Parathyroid adenoma (tissue), 2 donors: Measurements from ENCODE around the gene RNASEH2A.
"Not testable (repeated sequence)": the region's sequence is repeated elsewhere in the genome, so short reads cannot be mapped to it uniquely, and the experiment has no call there.

Experiments
- H2AFZ ChIP-seq: fragments of 300-600 bp; sonication (generic); one replicate; pipeline ENCODE4 v1.7.0; 2017; ENCODE audit warnings: antibody characterized with exemption, mild to moderate bottlenecking
- H3K27ac ChIP-seq: fragments of 300-600 bp; sonication (generic); one replicate; pipeline ENCODE4 v1.7.0; 2017
- H3K27me3 ChIP-seq: fragments of 300-600 bp; sonication (generic); one replicate; pipeline ENCODE4 v1.7.0; 2017; ENCODE audit warnings: low read length; ENCODE audit not compliant: control insufficient read depth, insufficient read depth
- H3K36me3 ChIP-seq: fragments of 300-600 bp; sonication (generic); one replicate; pipeline ENCODE4 v1.7.0; 2017; ENCODE audit warnings: low read length; ENCODE audit not compliant: control insufficient read depth, insufficient read depth
- H3K4me1 ChIP-seq: fragments of 300-600 bp; sonication (generic); one replicate; pipeline ENCODE4 v1.7.0; 2017; ENCODE audit warnings: control low read depth
- H3K4me2 ChIP-seq: fragments of 300-600 bp; sonication (generic); one replicate; pipeline ENCODE4 v1.7.0; 2017; ENCODE audit warnings: low read length
- H3K4me3 ChIP-seq: fragments of 300-600 bp; sonication (generic); one replicate; pipeline ENCODE4 v1.7.0; 2017; ENCODE audit warnings: low read depth, low read length
- H3K79me2 ChIP-seq: fragments of 300-600 bp; sonication (generic); one replicate; pipeline ENCODE4 v1.7.0; 2017; ENCODE audit warnings: control low read depth
- H3K9ac ChIP-seq: fragments of 300-600 bp; sonication (generic); one replicate; pipeline ENCODE4 v1.7.0; 2017; ENCODE audit warnings: mild to moderate bottlenecking
- H3K9me3 ChIP-seq: fragments of 300-600 bp; sonication (generic); one replicate; pipeline ENCODE4 v1.7.0; 2017; ENCODE audit warnings: low read length; ENCODE audit not compliant: control insufficient read depth
- CTCF ChIP-seq: fragments of 300-600 bp; sonication (generic); IDR thresholded peaks from one replicate; pipeline ENCODE4 v1.7.0; 2017; ENCODE audit warnings: antibody characterized with exemption, mild to moderate bottlenecking
- donor health status: primary hyperparathyroidism.

RNASEH2A gene

GRCh38 chr19:12794971-12795381 lies 11.4 kb upstream of the RNASEH2A start:
- peaks cover 27% of the 10 kb centered on the region for H3K4me1 ChIP-seq
- H3K79me2 ChIP-seq = peaks cover 8% of the 10 kb centered on the region
- no peaks in the 10 kb centered on the region for H3K9me3 ChIP-seq
- H3K4me3 ChIP-seq = no peak overlapping the region
- no peak overlapping the region for H3K9ac ChIP-seq
- no peak overlapping the region for H3K27ac ChIP-seq
- no peaks in the 10 kb centered on the region for H3K27me3 ChIP-seq
- no peak overlapping the region for H3K4me2 ChIP-seq
- H3K36me3 ChIP-seq = no peaks in the 10 kb centered on the region
- TF ChIP-seq CTCF = no peak
- H2AFZ ChIP-seq = no peak overlapping the region

GRCh38 chr19:12796146-12797071 lies 10.0 kb upstream of the RNASEH2A start:
- Histone ChIP-seq H3K79me2 (peaks cover 19% of the 10 kb centered on the region), H3K36me3 (no peaks in the 10 kb centered on the region), H3K27me3 (no peaks in the 10 kb centered on the region), H3K27ac (no peak overlapping the region), H3K9me3 (no peaks in the 10 kb centered on the region), H2AFZ (no peak overlapping the region), H3K9ac (no peak overlapping the region), H3K4me3 (no peak overlapping the region), H3K4me1 (peaks cover 24% of the 10 kb centered on the region), H3K4me2 (peak overlapping the region; percentile 30)
- TF ChIP-seq CTCF = peak; percentile 92

GRCh38 chr19:12797141-12797587 lies 9.2 kb upstream of the RNASEH2A start:
- H3K4me3 ChIP-seq = no peak overlapping the region

GRCh38 chr19:12797607-12798006 lies 8.8 kb upstream of the RNASEH2A start:
- H3K9me3 ChIP-seq, H3K9ac ChIP-seq, H3K27me3 ChIP-seq, H2AFZ ChIP-seq, H3K27ac ChIP-seq, H3K4me3 ChIP-seq, H3K4me2 ChIP-seq, H3K36me3 ChIP-seq: not testable (repeated sequence)
- Histone ChIP-seq H3K4me1 (peaks cover 30% of the 10 kb centered on the region), H3K79me2 (peaks cover 20% of the 10 kb centered on the region)

More at GRCh38 chr19:12797141-12797587, 9.2 kb upstream of the RNASEH2A start:
- H3K27ac ChIP-seq = no peak overlapping the region
- H3K79me2 ChIP-seq = peaks cover 20% of the 10 kb centered on the region
- H3K9ac ChIP-seq = no peak overlapping the region
- H3K4me1 ChIP-seq = peaks cover 25% of the 10 kb centered on the region
- H3K36me3 ChIP-seq = no peaks in the 10 kb centered on the region
- H3K9me3 ChIP-seq = no peaks in the 10 kb centered on the region
- H3K27me3 ChIP-seq = no peaks in the 10 kb centered on the region
- no peak overlapping the region for H3K4me2 ChIP-seq
- TF ChIP-seq CTCF = no peak
- H2AFZ ChIP-seq = no peak overlapping the region

GRCh38 chr19:12799742-12800465 lies 6.5 kb upstream of the RNASEH2A start:
- Histone ChIP-seq H3K27me3 (no peaks in the 10 kb centered on the region), H3K9me3 (no peaks in the 10 kb centered on the region), H3K4me3 (no peak overlapping the region), H3K27ac (no peak overlapping the region), H3K36me3 (no peaks in the 10 kb centered on the region), H2AFZ (no peak overlapping the region), H3K79me2 (peaks cover 16% of the 10 kb centered on the region), H3K9ac (no peak overlapping the region), H3K4me2 (peak overlapping the region; percentile 99), H3K4me1 (peaks cover 22% of the 10 kb centered on the region)
- no peak for TF ChIP-seq CTCF
